EH (cell line): ENCODE data around the gene PTPN4.

ENCODE experiments used
- DNase-seq: peaks from one replicate; pipeline ENCODE4 v3.0.0-alpha.2; 2015; ENCODE audit warnings: low read depth

The PTPN4 gene

DNA sequence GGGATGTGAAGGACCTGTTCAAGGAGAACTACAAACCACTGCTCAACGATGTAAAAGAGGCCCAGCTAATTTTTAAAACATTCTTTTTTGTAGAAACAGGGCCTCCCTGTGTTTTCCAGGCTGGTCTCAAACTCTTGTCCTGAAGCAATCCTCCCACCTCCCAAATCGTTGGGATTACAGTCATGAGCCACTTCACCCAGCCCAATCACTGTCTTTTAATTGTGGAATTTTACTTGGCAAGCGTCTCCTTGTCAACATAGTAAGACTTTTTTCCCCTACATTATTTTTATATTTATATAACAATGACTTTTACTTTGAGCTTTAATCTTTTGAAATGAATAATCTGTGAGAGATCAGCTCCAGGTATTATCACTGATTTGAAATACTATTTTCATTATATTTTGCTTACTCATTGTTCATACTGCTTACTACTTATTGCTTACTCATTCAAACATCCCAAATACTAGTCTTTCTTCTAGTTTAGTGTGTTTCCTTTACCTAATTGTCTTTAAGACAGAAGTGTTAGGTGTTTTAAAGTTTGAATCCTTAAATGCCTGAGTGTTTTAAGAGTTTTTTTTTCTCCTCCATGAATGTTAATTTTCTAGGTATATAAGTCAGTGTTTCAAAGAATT lies 48.9 kb downstream of the PTPN4 start:
- peak; percentile 36 for DNase-seq

DNA sequence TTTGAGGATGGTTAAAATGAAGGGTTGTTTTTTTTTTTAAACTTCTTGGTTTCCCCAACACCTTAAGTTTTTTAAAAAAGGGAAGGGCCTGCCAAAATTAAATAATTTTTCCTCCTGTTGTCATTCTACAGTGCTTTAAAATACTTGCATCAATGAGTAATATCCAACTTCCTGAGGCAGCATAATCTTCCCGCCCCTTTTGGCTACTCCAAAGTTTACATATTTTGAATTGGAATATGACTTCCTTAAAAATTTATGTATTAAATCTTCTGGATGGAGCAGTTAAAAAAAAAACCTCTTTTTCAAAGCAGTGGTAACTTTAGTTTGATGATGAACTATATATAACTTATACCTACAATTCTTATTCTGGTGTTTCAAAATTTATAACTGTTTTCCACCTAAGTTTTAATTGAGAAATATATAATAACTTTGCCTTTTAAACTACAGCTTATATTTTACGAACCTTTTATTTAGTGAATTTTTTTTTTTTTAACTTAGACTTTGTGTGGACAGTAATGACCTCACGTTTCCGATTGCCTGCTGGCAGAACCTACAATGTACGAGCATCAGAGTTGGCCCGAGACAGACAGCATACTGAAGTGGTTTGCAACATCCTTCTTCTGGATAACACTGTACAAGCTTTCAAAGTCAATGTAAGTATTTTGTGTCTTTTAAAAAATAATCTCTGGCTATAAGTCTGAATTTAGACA lies 49.8 kb downstream of the PTPN4 start:
- peak; percentile 68 for DNase-seq

DNA sequence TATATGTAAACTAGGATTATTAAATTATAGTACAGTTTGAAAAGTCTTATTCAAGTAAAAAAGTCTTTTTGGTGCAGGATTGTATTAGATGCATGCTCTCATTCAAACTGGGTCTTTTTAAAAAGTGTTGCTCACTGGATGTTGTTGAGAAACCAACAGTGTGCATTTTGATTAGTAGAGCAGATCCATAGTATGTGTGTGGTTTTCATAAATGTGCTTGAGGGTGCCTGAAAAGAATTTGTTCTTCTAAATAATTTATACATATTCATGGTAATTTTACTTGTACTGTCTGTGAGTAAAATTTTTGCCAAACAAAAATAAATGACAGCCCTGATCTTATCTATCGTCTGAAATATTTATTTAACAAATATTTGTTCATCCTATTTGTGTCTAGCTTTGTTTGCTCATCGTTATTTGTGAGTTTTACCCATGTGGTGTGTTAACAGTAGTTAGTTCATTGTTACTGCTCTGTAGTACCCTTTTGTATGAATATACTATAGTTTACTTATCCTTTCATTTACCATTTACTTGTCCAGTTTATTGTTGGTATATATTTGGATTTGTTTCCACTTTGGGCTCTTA lies 50.4 kb downstream of the PTPN4 start:
- DNase-seq = no peak

DNA sequence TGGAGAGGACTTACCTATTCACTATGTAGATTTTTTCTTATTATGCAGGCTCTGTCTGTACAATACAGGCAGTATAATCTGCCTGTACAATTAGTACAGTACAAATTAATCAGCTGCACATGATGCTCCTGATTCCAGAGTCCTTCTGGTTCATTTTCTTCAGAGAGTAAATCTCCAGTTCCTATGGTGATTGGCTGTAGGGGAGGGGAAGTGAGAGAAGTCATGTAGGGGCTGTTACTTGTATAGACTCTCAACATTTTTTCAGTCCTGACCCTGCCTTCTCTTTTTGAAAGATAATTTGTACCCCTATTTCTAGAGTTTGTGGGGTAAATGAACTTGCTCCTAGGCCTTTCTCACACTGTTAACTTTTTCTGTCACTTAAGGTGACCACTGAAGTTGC lies 54.5 kb downstream of the PTPN4 start:
- DNase-seq = no peak

GRCh38 chr2:119818792-119819191 lies 59.1 kb downstream of the PTPN4 start:
- DNase-seq = no peak

GRCh38 chr2:119819846-119820245 lies 60.1 kb downstream of the PTPN4 start:
- DNase-seq = no peak

- DNase-seq = peak; percentile 80
Observed at GRCh38 chr2:119820275-119820674, 60.6 kb downstream of the PTPN4 start.

GRCh38 chr2:119821266-119821665 lies 61.5 kb downstream of the PTPN4 start:
- DNase-seq = peak; percentile 14

DNA sequence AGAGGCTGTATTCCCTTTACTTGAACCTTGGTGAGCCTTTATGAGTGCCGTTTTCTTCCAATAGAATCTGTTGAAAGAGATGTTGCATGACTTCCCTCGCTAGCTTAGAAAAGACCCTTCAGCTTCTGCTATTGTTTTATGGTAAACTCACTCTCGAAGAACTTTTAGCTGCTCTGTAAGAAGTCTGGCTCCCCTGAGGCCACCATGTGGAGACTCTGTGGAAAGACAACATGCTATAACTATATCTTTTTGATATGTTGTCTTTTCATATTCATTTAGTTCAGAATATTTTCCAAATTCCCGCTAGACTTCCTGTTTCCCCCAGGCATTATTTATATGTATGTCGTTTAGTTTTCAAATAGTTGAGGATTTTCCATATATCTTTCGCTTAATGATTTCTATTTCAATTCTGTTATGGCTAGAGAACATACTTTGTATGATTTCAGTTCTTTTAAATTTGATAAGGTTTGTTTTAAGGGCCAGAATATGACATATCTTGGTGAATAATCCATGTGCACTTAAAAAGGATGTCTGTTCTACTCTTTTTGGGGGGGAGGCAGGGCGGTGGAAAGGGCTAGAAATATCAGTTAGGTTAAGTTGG lies 64.1 kb downstream of the PTPN4 start:
- DNase-seq = peak; percentile 55

DNA sequence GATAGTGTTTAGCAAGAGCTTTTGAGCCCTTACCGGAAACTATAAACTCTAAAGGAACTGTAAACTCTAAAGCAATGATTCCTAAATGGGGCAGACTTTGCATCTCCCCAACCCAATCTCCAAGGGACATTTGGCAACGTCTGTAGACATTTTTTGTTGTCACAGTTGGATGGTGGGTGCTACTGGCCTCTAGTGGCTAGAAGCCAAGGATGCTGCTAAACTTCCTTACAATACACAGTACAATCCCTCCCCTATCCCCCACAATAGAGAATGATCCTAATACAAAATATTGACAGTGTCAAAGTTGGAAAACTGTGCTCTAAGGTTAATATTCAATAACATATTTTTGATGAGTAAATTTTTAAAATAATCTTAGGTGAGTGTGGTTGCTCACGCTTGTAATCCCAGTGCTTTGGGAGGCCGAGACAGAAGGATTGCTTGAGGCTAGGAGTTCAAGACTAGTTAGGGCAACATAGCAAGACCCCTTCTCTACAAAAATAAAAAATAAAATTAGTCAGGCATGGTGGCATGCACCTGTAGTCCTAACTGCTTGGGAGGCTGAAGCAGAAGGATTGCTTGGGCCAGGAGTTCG lies 66.7 kb downstream of the PTPN4 start:
- DNase-seq = peak; percentile 63

GRCh38 chr2:119827866-119828507 lies 68.3 kb downstream of the PTPN4 start:
- DNase-seq = peak; percentile 27

GRCh38 chr2:119836455-119837142 lies 76.9 kb downstream of the PTPN4 start:
- DNase-seq = no peak

DNA sequence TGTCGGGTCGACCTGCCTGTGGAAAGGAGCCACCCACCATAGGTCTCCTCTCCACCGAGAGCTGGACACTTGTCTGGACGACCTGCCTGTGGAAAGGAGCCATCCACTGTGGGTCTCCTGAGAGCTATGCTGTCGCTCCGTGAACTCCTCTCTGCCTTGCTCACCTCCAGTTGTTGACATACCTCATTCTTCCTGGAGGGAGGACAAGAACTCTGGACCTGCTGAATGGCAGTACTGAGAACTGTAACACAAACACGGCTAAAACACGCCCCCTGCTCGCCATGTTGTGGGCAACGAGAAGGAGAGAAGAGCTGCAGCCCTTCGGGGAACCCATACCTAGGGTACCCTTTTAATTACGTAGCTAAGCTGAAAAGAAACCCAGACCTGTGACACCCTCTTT lies 77.6 kb downstream of the PTPN4 start:
- no peak for DNase-seq

- DNase-seq = no peak
Observed at GRCh38 chr2:119837759-119838158, 78.0 kb downstream of the PTPN4 start.

DNA sequence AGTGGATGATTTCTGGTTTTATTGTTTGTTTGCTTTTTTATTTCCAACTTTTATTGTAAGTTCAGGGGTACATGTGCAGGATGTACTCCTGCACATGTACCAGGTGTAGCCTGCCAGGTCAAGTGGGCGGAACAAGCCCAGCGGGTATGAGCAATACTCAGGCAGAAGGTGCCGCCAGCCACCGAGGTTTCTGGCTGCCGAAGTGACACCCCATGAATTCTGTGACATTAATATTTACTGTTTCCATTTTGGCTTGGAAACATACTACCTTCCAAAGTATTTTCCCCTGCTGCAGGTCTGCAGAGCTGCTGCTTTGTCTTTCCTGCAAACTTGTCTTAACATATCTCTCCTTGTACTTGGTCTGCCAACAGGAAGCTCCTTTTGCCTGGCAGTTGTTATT lies 78.5 kb downstream of the PTPN4 start:
- DNase-seq = no peak

GRCh38 chr2:119841550-119841949 lies 81.8 kb downstream of the PTPN4 start:
- peak; percentile 9 for DNase-seq

DNA sequence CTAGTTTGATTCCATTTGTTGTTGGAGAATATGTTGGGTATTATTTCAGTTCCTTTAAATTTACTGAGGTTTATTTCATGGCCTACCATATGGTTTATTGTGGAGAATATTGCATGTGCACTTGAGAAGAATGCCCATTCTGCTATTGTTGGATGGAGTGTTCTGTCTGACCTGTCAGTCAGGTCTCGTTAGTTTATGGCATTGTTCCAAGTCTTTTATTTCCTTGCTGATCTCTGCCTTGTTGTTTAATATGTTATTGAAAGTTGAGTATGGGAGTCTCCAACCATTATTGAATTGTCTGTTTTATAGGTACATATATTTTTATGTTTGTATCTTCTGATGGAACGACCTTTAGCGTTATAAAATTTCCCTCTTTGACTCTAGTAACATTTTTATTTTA lies 86.3 kb downstream of the PTPN4 start:
- DNase-seq = no peak

GRCh38 chr2:119849838-119850565 lies 90.3 kb downstream of the PTPN4 start:
- DNase-seq = peak; percentile 33

DNA sequence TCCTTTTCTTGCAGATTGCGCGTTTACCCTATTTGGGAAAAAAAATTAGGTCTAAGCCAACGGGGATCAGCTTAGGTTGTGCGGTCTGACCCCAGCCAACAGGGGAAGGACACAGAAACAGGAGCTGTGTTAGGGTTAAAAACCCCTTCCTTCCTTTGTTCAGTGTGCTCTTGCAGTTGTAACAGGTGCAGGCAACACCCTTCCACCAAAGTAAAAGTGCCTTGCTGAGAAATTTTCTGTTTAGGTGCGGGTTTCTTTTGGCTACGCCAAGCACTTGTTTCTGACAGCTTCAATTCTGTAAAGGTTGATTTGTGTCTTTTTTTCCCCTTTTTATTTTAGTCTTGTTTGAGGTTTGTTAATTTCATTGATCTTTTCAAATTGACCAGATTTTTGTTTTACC lies 92.5 kb downstream of the PTPN4 start:
- DNase-seq = no peak

GRCh38 chr2:119853777-119854399 lies 94.2 kb downstream of the PTPN4 start:
- DNase-seq = no peak
